GM13976 (cell line): ENCODE measurements around the gene HPD.

Experiments
- DNase-seq: peaks from one replicate; pipeline ENCODE4 v3.0.0; 2012; ENCODE audit warnings: low spot score
- in situ Hi-C: fragments of 300-500 bp; cut with MboI; formaldehyde crosslinking; loops from one replicate; pipeline ENCODE4 v1.12.0; 2022; ENCODE audit warnings: low sequenced_read_pairs, mixed read lengths, inconsistent platforms; ENCODE audit not compliant: unreplicated experiment
- TF ChIP-seq, protein P1 (sequence below): IDR thresholded peaks from 2 replicates; pipeline ENCODE4 v1.5.1; 2012; ENCODE audit warnings: borderline replicate concordance, mild to moderate bottlenecking; ENCODE audit not compliant: insufficient read depth; ENCODE audit errors: extremely low read depth, missing control alignments, control extremely low read depth

The HPD gene

DNA sequence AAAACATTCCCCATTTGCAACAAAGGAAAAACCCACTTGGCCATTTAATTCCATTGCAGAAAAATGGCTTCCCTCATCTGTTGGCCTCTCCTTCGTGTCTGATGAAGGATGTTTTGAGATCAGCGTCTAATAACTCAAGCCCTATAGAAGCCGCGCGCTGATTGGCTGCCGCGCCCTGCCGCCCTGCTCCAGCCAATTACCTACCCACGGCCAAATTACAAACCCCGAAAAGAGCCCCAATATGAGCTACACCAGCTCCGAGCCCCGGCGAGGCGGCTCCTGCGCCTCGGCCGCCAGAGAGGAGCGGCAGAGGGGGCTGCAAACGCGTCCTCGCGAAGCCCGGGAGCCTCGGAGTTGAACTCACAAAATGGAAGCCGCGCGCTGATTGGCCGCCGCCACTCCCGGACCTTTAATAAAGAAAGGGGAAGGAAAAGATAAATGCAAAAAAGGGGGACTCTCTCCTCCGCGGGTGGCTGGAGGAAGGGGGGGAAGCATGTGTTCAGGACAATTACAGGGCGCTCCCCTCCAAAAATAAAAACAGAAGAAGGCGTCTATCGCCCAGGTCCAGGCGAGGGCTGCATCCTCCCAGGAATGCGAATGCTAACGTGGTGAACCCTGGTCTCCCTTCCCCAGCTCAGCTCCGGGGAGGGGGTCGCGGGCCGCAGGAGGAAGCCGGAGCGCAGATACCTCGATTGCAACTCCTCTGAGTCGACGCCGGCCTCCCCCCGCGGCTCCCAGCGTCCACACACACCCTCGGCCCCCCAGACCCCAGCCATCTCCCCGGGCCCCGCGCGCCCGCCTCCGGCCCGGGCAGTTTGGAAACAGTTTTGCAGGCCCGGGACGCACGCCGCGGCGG is 55.6 kb downstream of the HPD start:
- in situ Hi-C loops = no loop called here
- peak; percentile 90 for DNase-seq
- TF ChIP-seq, protein P1, sequence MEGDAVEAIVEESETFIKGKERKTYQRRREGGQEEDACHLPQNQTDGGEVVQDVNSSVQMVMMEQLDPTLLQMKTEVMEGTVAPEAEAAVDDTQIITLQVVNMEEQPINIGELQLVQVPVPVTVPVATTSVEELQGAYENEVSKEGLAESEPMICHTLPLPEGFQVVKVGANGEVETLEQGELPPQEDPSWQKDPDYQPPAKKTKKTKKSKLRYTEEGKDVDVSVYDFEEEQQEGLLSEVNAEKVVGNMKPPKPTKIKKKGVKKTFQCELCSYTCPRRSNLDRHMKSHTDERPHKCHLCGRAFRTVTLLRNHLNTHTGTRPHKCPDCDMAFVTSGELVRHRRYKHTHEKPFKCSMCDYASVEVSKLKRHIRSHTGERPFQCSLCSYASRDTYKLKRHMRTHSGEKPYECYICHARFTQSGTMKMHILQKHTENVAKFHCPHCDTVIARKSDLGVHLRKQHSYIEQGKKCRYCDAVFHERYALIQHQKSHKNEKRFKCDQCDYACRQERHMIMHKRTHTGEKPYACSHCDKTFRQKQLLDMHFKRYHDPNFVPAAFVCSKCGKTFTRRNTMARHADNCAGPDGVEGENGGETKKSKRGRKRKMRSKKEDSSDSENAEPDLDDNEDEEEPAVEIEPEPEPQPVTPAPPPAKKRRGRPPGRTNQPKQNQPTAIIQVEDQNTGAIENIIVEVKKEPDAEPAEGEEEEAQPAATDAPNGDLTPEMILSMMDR = no peak

DNA sequence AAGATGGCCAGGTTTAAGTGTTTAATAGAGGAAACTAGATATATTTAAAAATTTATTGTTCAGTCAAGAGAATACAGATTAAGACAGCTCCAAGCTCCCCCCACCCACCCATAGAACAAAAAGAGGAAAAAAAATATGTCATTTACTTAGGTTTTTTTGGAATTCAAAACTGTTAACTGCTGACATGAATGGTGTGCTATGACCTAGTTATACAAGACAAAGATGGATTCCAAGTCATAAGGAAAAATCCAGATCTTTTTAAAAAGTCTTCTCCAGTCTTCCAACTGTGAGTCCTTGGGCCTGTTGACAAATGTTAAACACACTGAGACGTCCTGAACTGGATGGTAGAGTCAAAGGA is 56.2 kb downstream of the HPD start:
- in situ Hi-C loops = no loop called here

DNA sequence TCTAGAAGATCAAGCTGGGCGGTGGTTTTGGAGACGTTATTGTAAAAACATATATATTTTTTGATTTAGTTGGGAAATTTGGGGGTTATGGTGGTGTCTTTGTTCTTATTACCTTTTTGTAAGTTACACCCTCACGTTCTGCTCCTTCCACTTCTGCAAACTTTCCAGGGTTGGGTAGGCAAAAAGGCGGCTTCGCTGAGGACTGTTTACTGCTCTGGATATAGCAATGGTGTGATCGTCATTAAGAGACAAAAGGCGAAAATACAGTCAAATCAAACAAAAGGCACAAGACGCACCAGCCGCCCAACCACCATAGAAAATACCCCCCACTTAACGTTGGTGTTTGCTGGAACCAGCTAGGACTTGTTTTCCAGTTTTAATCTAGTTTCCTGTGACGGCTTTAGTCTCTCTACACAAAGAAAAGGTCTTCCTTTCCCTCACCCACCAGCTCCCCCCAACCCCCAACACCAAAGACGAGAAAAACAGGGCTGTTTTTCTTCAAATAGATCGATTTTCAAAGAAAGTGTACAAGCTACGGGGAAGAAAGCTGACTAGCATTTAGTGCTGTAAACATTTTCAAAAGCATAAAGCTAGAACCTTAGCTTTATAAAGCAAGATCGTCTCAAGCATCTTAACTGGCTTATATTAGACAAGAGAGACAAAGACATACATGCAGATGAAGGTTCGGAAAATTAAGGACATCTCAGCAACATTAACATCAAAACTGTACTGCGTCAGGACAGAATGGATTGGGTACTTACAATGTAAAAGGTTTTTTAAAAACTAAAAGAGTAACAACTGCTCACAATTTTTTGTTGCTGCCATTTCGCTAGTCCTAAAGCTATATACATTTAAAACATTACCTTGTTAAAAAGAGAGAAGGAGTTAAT is 56.8 kb downstream of the HPD start:
- in situ Hi-C loops = no loop called here
- DNase-seq = no peak
- TF ChIP-seq, protein P1 = no peak

More for the DNA sequence above, 56.2 kb downstream of the HPD start:
- TF ChIP-seq, protein P1 = no peak
- no peak for DNase-seq

DNA sequence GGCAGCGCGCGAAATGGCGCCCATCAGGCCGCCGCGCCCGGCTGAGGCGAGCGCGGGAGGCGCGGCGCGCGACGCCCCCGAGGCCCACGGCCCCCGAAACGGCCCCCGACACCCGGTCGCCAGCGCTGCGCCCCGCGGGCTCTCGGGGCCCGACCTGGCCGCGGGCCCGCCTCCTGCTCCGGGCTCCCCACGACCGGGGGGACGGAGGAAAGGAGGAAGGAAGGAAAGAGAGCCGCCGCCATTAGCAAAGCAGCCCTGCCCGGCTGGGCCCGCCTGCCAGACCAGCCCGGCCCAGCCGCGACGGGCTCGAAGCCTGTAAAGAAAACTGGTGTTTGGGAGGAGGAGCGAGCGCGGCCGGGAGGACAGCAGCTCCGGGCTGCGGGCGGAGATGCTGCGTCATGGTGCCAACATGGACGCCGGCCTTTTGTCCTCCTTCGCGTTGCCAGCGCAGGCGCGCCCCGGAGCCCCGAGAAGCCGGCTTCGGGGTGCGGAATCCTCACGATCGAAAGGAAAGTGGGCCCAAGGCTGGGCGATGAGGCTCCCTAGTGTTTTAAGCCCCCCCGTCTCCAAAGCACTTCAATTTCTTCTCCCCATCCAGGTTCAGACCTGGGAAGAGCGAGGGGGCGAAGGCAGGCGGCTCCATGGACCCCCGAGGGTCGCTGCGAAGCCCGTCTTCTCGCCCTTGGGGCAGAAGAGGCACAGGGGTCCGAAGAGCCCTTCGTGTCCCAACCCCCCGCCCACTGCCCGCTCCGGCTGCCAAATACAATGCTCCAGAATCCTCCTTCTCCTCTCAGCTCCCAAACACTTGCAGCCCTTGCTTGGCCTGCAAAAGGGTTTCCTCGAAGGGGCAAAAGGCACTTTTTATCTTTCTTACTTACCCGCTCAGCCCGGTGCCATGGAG is 57.7 kb downstream of the HPD start:
- in situ Hi-C loops = no loop called here
- TF ChIP-seq, protein P1 = no peak
- no peak for DNase-seq

DNA sequence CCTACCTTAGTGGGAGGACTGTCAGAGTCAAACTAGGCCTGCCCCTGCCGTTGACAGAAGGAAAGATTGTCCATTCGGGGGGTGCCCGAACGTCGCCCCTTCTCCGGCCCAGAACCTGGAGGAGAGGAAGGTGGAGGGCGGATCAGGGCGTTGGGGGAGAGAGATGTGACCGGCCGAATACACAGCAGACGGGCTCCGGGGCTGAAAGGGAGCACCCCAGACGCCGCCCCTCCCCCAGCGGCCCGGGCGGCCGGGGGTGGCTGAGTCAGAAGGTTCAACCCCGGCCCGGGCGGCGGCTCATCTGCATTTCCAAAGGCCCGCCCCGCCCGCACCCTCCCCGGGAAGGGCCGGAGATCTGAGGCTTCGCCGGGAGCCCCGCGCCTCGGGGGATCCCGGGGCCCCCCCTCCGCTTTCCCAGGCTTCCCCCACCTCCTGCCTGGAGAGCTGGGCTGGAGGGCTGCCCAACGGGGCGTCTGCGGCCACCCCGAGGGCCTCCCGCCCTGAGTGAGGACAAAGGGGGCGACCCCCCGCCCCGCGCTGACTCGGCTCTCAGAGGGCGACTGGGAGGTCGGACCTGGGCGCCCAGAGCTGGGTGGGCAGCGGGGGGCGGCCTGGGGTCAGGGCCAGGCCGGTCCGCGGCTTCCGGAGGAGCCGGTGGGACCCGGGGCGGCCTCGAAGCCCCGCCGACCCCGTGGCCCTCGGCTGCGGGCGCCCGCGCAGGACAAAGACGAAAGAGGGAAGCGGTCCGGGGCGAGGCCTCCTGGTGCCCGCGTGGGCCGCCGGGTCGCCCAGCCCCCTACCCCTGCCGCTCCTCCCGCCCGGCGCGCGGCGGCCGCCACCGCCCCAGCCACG is 58.6 kb downstream of the HPD start:
- peak; percentile 82 for DNase-seq
- in situ Hi-C loops = no loop called here
- TF ChIP-seq, protein P1 = no peak
